ENCODE measurements around the gene HYAL3. TPM values are rescaled to one million over a fixed set of nuclear protein-coding genes. Genes with fewer than 3 reads are reported as not detected.

Gene HYAL3
- total RNA-seq, 2 donors from 2014 or later = 4.1 to 10.7 TPM

DNA sequence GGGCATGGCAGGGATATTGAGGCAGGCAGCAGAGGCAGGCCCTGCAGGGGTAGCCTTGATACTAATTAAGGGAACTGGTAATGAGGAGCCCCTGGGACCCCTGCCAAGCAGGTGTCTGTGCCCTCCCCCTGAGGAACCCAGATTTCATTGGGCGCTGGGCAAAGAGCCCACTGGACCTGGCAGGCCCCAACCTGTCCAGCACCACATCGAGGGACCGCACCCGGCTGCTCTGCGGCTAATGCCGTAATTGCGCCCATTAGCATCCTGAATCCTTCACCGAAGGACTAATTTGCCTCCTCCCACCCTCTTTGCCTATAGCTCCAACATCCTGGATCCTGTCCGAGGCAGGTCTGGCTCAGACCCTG is 44.0 kb downstream of the HYAL3 start:
- intact Hi-C loops (cut with DNase I) = no loop called here

DNA sequence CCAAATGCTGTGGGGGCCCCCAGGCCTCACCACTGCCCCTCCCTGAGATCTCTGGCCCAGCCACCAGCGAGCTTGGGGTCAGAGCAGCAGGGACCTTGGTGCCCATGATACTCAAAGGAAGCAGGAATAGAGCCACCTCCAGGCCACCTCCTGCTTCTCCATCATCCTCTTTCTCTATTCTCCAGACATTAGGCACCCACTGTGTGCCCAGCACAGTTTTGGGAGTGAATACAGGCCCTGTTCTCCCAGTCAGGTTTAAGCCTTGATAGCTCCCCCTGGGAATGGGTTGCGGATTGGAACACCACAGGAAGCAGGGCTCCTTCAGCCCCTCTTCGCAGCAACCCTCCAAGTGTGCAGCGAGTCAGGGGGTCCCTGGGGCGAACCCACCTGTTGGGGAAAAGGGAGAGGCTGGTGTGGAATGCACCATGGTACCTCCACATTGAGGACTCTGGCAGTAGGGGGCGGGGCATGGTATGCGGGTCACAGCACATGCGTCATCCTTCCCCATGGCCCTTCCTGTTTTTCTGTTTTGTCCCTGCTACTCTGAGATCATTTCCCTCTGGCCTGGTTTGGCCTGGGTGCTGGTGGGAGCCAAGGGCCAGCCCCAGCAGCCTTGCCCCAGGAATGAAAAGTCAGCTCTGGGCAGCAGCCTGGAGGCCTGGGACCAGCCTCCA is 44.5 kb downstream of the HYAL3 start:
- WGBS = 58% methylated on average over 8 of the region's 8 CpGs
- Histone ChIP-seq H3K27ac (peak overlapping the region; percentile 42 to 57), H3K4me3 (no peak overlapping the region), H3K9me3 (no peaks in the 10 kb centered on the region), H3K36me3 (peaks cover 19 to 21% of the 10 kb centered on the region in 2 donors), H3K4me1 (replicated peaks) (peaks cover 3% of the 10 kb centered on the region), H3K27me3 (replicated peaks; ENCODE audit: insufficient read depth) (no peaks in the 10 kb centered on the region)
- DNase-seq (ENCODE audit: low spot score) = no peak
- peak; percentile 63 for TF ChIP-seq POLR2AphosphoS5 (IDR thresholded peaks at IDR 0.05)
- no peak for TF ChIP-seq CTCF (IDR thresholded peaks at IDR 0.05)
- TF ChIP-seq POLR2A (IDR thresholded peaks at IDR 0.05) = peak; percentile 41
- intact Hi-C loops (cut with DNase I) = no loop called here

More for the DNA sequence above, 44.0 kb downstream of the HYAL3 start:
- TF ChIP-seq POLR2A (IDR thresholded peaks at IDR 0.05) = no peak
- no peak for TF ChIP-seq CTCF (IDR thresholded peaks at IDR 0.05)
- no peak for TF ChIP-seq POLR2AphosphoS5 (IDR thresholded peaks at IDR 0.05)
- 38% methylated on average over 9 of the region's 9 CpGs for WGBS
- Histone ChIP-seq H3K9me3 (no peaks in the 10 kb centered on the region), H3K27ac (peak overlapping the region; percentile 42 to 57), H3K27me3 (replicated peaks; ENCODE audit: insufficient read depth) (no peaks in the 10 kb centered on the region), H3K4me1 (replicated peaks) (peaks cover 4% of the 10 kb centered on the region), H3K36me3 (peaks cover 19 to 21% of the 10 kb centered on the region in 2 donors), H3K4me3 (no peak overlapping the region)
- DNase-seq (ENCODE audit: low spot score) = no peak

DNA sequence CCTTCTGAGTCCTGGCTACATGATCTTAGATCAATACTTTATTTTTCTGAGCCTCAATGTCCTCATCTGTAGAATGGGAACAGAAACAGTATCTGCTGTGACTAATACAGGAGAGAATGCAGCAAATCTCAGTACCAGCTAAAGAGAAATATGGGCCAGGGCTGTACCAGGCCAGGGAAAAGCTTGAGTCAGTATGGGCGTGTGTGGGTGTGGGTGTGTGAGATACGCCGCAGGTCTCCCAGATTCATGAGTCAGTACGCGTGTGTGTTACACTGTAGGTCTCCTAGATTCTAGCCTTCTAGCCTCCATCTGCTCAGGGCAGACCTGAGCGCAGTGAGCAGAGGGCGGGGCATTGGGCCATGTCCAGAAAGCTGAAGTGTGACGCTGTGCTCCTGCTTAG is 48.0 kb downstream of the HYAL3 start:
- intact Hi-C loops (cut with DNase I) = no loop called here
- peaks cover 1 to 2% of the 10 kb centered on the region in 2 donors for H3K36me3 ChIP-seq
- no peak overlapping the region for H3K27ac ChIP-seq

DNA sequence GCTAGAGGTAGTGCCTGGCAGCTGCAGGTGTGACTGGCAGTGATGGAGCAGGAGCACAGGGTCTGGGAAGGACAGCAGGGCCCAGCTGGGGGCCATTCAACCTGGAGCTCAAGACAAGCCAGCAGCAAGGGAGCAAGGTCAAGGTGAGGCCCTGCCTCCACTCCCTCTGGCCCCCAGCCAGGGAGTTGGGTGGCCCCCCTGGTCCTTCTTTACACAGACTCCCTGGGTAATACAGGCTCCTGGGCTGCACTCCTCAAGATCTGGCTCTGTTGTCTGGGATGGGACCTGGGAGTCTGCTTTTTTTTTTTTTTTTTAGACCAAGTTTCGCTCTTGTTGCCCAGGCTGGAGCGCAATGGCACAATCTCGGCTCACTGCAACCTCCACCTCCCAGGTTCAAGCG is 48.7 kb downstream of the HYAL3 start:
- no peak overlapping the region for H3K4me3 ChIP-seq

More for the DNA sequence above, 48.0 kb downstream of the HYAL3 start:
- no peak for DNase-seq (ENCODE audit: low spot score)
- no peaks in the 10 kb centered on the region for H3K9me3 ChIP-seq
- H3K4me3 ChIP-seq = no peak overlapping the region
- H3K4me1 ChIP-seq (replicated peaks) = peaks cover 4% of the 10 kb centered on the region
- no peak for TF ChIP-seq CTCF (IDR thresholded peaks at IDR 0.05)
- TF ChIP-seq POLR2AphosphoS5 (IDR thresholded peaks at IDR 0.05) = no peak
- TF ChIP-seq POLR2A (IDR thresholded peaks at IDR 0.05) = no peak
- H3K27me3 ChIP-seq (replicated peaks; ENCODE audit: insufficient read depth) = no peaks in the 10 kb centered on the region
- 78% methylated on average over 6 of the region's 8 CpGs for WGBS

More for the DNA sequence above, 48.7 kb downstream of the HYAL3 start:
- TF ChIP-seq CTCF (IDR thresholded peaks at IDR 0.05) (no peak), POLR2AphosphoS5 (IDR thresholded peaks at IDR 0.05) (no peak), POLR2A (IDR thresholded peaks at IDR 0.05) (no peak)
- DNase-seq (ENCODE audit: low spot score) = no peak
- H3K27me3 ChIP-seq (replicated peaks; ENCODE audit: insufficient read depth) = no peaks in the 10 kb centered on the region
- H3K27ac ChIP-seq = no peak overlapping the region
- no peaks in the 10 kb centered on the region for H3K36me3 ChIP-seq
- H3K9me3 ChIP-seq = no peaks in the 10 kb centered on the region
- WGBS = 95% methylated on average over 4 of the region's 4 CpGs
- intact Hi-C loops (cut with DNase I) = no loop called here
- H3K4me1 ChIP-seq (replicated peaks) = peaks cover 4% of the 10 kb centered on the region

Data from prostate gland (tissue), 2 donors.